Testis (tissue), 3 donors: Measurements from ENCODE around the gene EXOC3. TPM values are rescaled to one million over a fixed set of nuclear protein-coding genes. Genes with fewer than 3 reads are reported as not detected.

ENCODE experiments used
- DNase-seq: peaks from one replicate; pipeline ENCODE4 v3.0.0-alpha.2; 2019
- H3K27ac ChIP-seq, 2 donors: fragments of 200-600 bp; sonication (generic); one replicate each; pipeline ENCODE4 v1.5.1; 2019
- H3K27me3 ChIP-seq: fragments of 200-600 bp; sonication (generic); one replicate; pipeline ENCODE4 v1.5.1; 2019
- H3K36me3 ChIP-seq: fragments of 200-600 bp; sonication (generic); one replicate; pipeline ENCODE4 v1.5.1; 2017; ENCODE audit warnings: low read depth; ENCODE audit errors: missing control alignments
- H3K4me1 ChIP-seq: fragments of 200-600 bp; sonication (generic); one replicate; pipeline ENCODE4 v1.5.1; 2019
- H3K4me3 ChIP-seq, 2 donors: fragments of 200-600 bp; sonication (generic); one replicate each; pipeline ENCODE4 v1.5.1; 2017 to 2019
- H3K9me3 ChIP-seq: fragments of 200-600 bp; sonication (generic); one replicate; pipeline ENCODE4 v1.5.1; 2017
- CTCF ChIP-seq, 3 experiments: fragments of 450-650 bp in 2 of 3; fragments of 200-600 bp in 1 of 3; sonication (generic) in 1 of 3; IDR thresholded peaks; one replicate each; pipeline ENCODE4 v1.5.1; 2016 to 2019; ENCODE audit warnings: antibody characterized with exemption in 3 of 3, mild to moderate bottlenecking in 2 of 3, moderate library complexity in 1 of 3
- POLR2A ChIP-seq: fragments of 450-650 bp; IDR thresholded peaks from one replicate; pipeline ENCODE4 v1.6.1; 2017; ENCODE audit warnings: antibody characterized with exemption, mild to moderate bottlenecking, moderate library complexity
- WGBS, 2 donors: methylation state at CpG; one replicate each; pipeline ENCODE4 v1.1.5; 2018; 5-methylcytosine and 5-hydroxymethylcytosine counted together
- intact Hi-C: fragments of 100-400 bp; cut with DNase I; formaldehyde crosslinking; loops from one replicate; pipeline ENCODE4 v1.15.1; 2023; ENCODE audit warnings: low total_unique reads
- polyA plus RNA-seq: library from polyadenylated mRNA; stranded (reverse); fragments of 350-450 nt; fragmentation: Illumina TruSeq; extraction: RNeasy Lipid Tissue Mini Kit (QIAGEN cat#74804); gene quantifications from one replicate; pipeline ENCODE4 v1.2.3, GENCODE V29; 2014; ENCODE audit warnings: low read depth, low replicate concordance; ENCODE audit not compliant: insufficient read depth
- total RNA-seq, 2 donors: library from RNA; depleted of rRNA; stranded (reverse); fragments of >200 nt; gene quantifications; one replicate each; pipeline ENCODE4 v1.2.3, GENCODE V29; 2016

The EXOC3 gene
- total and polyA plus RNA-seq, 3 donors from 2014 or later: 111 to 122 (median 120) TPM

- H3K36me3 ChIP-seq: no peaks in the 10 kb centered on the region
- H3K27me3 ChIP-seq: no peaks in the 10 kb centered on the region
- WGBS, 2 donors: 79 to 88% methylated on average over 18 to 19 of the region's 19 CpGs
- no peak overlapping the region for H3K4me3 ChIP-seq
- peaks cover 12% of the 10 kb centered on the region for H3K4me1 ChIP-seq
- intact Hi-C loops: no loop called here
- no peak overlapping the region for H3K27ac ChIP-seq
- TF ChIP-seq CTCF (IDR thresholded peaks at IDR 0.05) (no peak), POLR2A (no peak)
- DNase-seq: no peak
- no peaks in the 10 kb centered on the region for H3K9me3 ChIP-seq
Observed at GRCh38 chr5:477247-477646, 34.3 kb downstream of the EXOC3 start.

GRCh38 chr5:477871-478270 is 34.9 kb downstream of the EXOC3 start:
- DNase-seq: no peak
- Histone ChIP-seq H3K27ac (no peak overlapping the region), H3K4me3 (no peak overlapping the region), H3K4me1 (peaks cover 9% of the 10 kb centered on the region), H3K36me3 (no peaks in the 10 kb centered on the region), H3K9me3 (no peaks in the 10 kb centered on the region), H3K27me3 (no peaks in the 10 kb centered on the region)
- 88 to 94% methylated on average over 3 to 13 of the region's 13 CpGs for whole genome bisulfite sequencing, 2 donors
- TF ChIP-seq CTCF (IDR thresholded peaks at IDR 0.05): no peak
- TF ChIP-seq POLR2A: no peak
- intact Hi-C loops: no loop called here

GRCh38 chr5:478369-478981 is 35.5 kb downstream of the EXOC3 start:
- H3K4me3 ChIP-seq: no peak overlapping the region
- no peak for DNase-seq
- H3K4me1 ChIP-seq: peaks cover 9% of the 10 kb centered on the region
- intact Hi-C loops: no loop called here
- H3K36me3 ChIP-seq: no peaks in the 10 kb centered on the region
- H3K27ac ChIP-seq: no peak overlapping the region
- no peak for TF ChIP-seq CTCF (IDR thresholded peaks at IDR 0.05)
- no peak for TF ChIP-seq POLR2A
- WGBS, 2 donors: 74 to 89% methylated on average over 9 to 17 of the region's 18 CpGs
- H3K9me3 ChIP-seq: no peaks in the 10 kb centered on the region
- H3K27me3 ChIP-seq: no peaks in the 10 kb centered on the region

GRCh38 chr5:478982-479535 is 36.1 kb downstream of the EXOC3 start:
- WGBS, 2 donors: 79% methylated on average over 18 of the region's 18 CpGs; no CpG with 5 or more reads in 1 of the 2 donors
- Histone ChIP-seq H3K27ac (no peak overlapping the region), H3K36me3 (no peaks in the 10 kb centered on the region), H3K4me3 (no peak overlapping the region), H3K4me1 (peaks cover 5% of the 10 kb centered on the region), H3K9me3 (no peaks in the 10 kb centered on the region), H3K27me3 (no peaks in the 10 kb centered on the region)
- no peak for TF ChIP-seq CTCF (IDR thresholded peaks at IDR 0.05)
- TF ChIP-seq POLR2A: no peak
- no peak for DNase-seq
- intact Hi-C loops: no loop called here
